Activated T-cell treated with anti-CD3 and anti-CD28 coated beads for 24 hours (primary cell): ENCODE results near the gene CNNM3.
"Not testable (repeated sequence)": the region's sequence is repeated elsewhere in the genome, so short reads cannot be mapped to it uniquely, and the experiment has no call there.

Source experiments
- DNase-seq: peaks from one replicate; pipeline ENCODE4 v3.0.0-alpha.2; 2020; ENCODE audit warnings: low read depth

Gene CNNM3

GRCh38 chr2:96839293-96839874 is 23.3 kb downstream of the CNNM3 start:
- peak; percentile 73 for DNase-seq

GRCh38 chr2:96839875-96840850 is 24.1 kb downstream of the CNNM3 start:
- no peak for DNase-seq

GRCh38 chr2:96841701-96842495 is 25.8 kb downstream of the CNNM3 start:
- no peak for DNase-seq

- no peak for DNase-seq
These were observed 26.5 kb downstream of the CNNM3 start for GRCh38 chr2:96842600-96842999.

- DNase-seq = no peak
These were observed 27.6 kb downstream of the CNNM3 start, which contains the start of gene ANKRD23 for GRCh38 chr2:96843538-96844268. Gene ANKRD23 (minus strand): TSS chr2:96844021. CDS start chr2:96843992, 29 bp downstream.

GRCh38 chr2:96844405-96844808 is 28.3 kb downstream of the CNNM3 start:
- DNase-seq = no peak

- DNase-seq = no peak
These were observed 30.8 kb downstream of the CNNM3 start for GRCh38 chr2:96846825-96847224.

GRCh38 chr2:96847586-96847985 is 31.5 kb downstream of the CNNM3 start:
- no peak for DNase-seq

- no peak for DNase-seq
These were observed 32.2 kb downstream of the CNNM3 start for GRCh38 chr2:96848264-96848663.

- DNase-seq = no peak
These were observed 36.6 kb downstream of the CNNM3 start for GRCh38 chr2:96852667-96853066.

- DNase-seq = no peak
These were observed 37.3 kb downstream of the CNNM3 start for GRCh38 chr2:96853321-96853720.

- no peak for DNase-seq
These were observed 41.0 kb downstream of the CNNM3 start for GRCh38 chr2:96856776-96857666.

GRCh38 chr2:96857667-96858372 is 41.8 kb downstream of the CNNM3 start, which contains the start of gene ANKRD39:
Gene ANKRD39 (minus strand): TSS chr2:96858016. CDS start chr2:96857987, 29 bp downstream.
- peak; percentile 97 for DNase-seq

- DNase-seq = no peak
These were observed 43.1 kb downstream of the CNNM3 start for GRCh38 chr2:96859099-96859649.

GRCh38 chr2:96859681-96860064 is 43.6 kb downstream of the CNNM3 start:
- no peak for DNase-seq

- DNase-seq = no peak
These were observed 44.3 kb downstream of the CNNM3 start for GRCh38 chr2:96860065-96861029.

- no peak for DNase-seq
These were observed 45.0 kb downstream of the CNNM3 start for GRCh38 chr2:96861074-96861473.

- DNase-seq = not testable (repeated sequence)
These were observed 47.0 kb downstream of the CNNM3 start for GRCh38 chr2:96863056-96863455.
